Stomach (tissue), 9 donors: ENCODE measurements around the gene SNORC. TPM values are rescaled to one million over a fixed set of nuclear protein-coding genes. Genes with fewer than 3 reads are reported as not detected.

ENCODE experiments used
- DNase-seq, 2 donors: peaks; one replicate each; pipeline versions ENCODE4 v3.0.0 to v3.0.0-alpha.2; 2013 to 2019
- H3K27ac ChIP-seq, 5 donors: fragments of 200-600 bp in 4 of 5; sonication (generic) in 4 of 5; one replicate each; pipeline ENCODE4 v1.5.1; 2013 to 2019; ENCODE audit warnings: mild to moderate bottlenecking in 1 of 5, moderate library complexity in 1 of 5
- H3K27me3 ChIP-seq, 3 donors: fragments of 200-600 bp; sonication (generic); one replicate each; pipeline ENCODE4 v1.5.1; 2017 to 2019; ENCODE audit warnings: mixed run types in 1 of 3
- H3K36me3 ChIP-seq, 4 donors: fragments of 200-600 bp; sonication (generic); 1 replicate in 3 of 4; 2 replicates in 1 of 4; pipeline ENCODE4 v1.5.1; 2016 to 2019
- H3K4me1 ChIP-seq, 4 donors: fragments of 200-600 bp; sonication (generic); one replicate each; pipeline ENCODE4 v1.5.1; 2016 to 2019
- H3K4me3 ChIP-seq, 4 donors: fragments of 200-600 bp; sonication (generic) in 3 of 4; one replicate each; pipeline ENCODE4 v1.5.1; 2016 to 2019; ENCODE audit warnings: mild to moderate bottlenecking in 1 of 4
- H3K9me3 ChIP-seq, 4 donors: fragments of 200-600 bp; sonication (generic); one replicate each; pipeline ENCODE4 v1.5.1; 2016 to 2019
- EP300 ChIP-seq: sonication (generic); formaldehyde crosslinking; IDR thresholded peaks from one replicate; pipeline ENCODE4 v1.6.1; 2017; ENCODE audit warnings: antibody characterized with exemption
- POLR2A ChIP-seq, 4 donors: fragments of 450-650 bp; IDR thresholded peaks; one replicate each; pipeline ENCODE4 v1.6.1; 2016; ENCODE audit warnings: antibody characterized with exemption in 4 of 4, control low read depth in 2 of 4, mild to moderate bottlenecking in 1 of 4, moderate library complexity in 1 of 4
- POLR2AphosphoS5 ChIP-seq, 3 donors: sonication (generic); formaldehyde crosslinking; IDR thresholded peaks; one replicate each; pipeline ENCODE4 v1.6.1; 2016; ENCODE audit warnings: antibody characterized with exemption in 3 of 3
- WGBS, 5 donors: extraction: QIAGEN DNeasy Blood & Tissue Kit in 3 of 5; methylation state at CpG; one replicate each; pipeline versions ENCODE4 v1.1.5 to v1.1.7; 2013 to 2018; 5-methylcytosine and 5-hydroxymethylcytosine counted together
- intact Hi-C: fragments of 100-400 bp; cut with DNase I; formaldehyde crosslinking; loops from one replicate; pipeline ENCODE4 v1.15.1; 2023; ENCODE audit warnings: low total_unique reads
- polyA plus RNA-seq, 3 donors: library from polyadenylated mRNA; stranded (reverse); fragments of 200-250 nt; gene quantifications; one replicate each; pipeline ENCODE4 v1.2.3, GENCODE V29; 2013
- total RNA-seq, 5 donors: library from RNA; depleted of rRNA; stranded (reverse); fragments of >200 nt; gene quantifications; one replicate each; pipeline versions ENCODE4 v1.1.0 to v1.2.3, GENCODE V29; 2014 to 2016
- TF ChIP-seq, protein P1 (sequence below), 7 experiments: fragments of 450-650 bp in 4 of 7; fragments of 200-600 bp in 3 of 7; sonication (generic) in 3 of 7; IDR thresholded peaks; one replicate each; pipeline ENCODE4 v1.5.1; 2016 to 2019; ENCODE audit warnings: antibody characterized with exemption in 7 of 7, control low read depth in 2 of 7, mild to moderate bottlenecking in 1 of 7
- donor health status: healthy with polysubstance abuse.
- donor health status: Bipolar disorder and iron deficiency.
- donor health status: healthy.

SNORC gene
- total and polyA plus RNA-seq, 8 donors = 0.55 to 23.8 (median 6.3) TPM; not detected in 1

DNA sequence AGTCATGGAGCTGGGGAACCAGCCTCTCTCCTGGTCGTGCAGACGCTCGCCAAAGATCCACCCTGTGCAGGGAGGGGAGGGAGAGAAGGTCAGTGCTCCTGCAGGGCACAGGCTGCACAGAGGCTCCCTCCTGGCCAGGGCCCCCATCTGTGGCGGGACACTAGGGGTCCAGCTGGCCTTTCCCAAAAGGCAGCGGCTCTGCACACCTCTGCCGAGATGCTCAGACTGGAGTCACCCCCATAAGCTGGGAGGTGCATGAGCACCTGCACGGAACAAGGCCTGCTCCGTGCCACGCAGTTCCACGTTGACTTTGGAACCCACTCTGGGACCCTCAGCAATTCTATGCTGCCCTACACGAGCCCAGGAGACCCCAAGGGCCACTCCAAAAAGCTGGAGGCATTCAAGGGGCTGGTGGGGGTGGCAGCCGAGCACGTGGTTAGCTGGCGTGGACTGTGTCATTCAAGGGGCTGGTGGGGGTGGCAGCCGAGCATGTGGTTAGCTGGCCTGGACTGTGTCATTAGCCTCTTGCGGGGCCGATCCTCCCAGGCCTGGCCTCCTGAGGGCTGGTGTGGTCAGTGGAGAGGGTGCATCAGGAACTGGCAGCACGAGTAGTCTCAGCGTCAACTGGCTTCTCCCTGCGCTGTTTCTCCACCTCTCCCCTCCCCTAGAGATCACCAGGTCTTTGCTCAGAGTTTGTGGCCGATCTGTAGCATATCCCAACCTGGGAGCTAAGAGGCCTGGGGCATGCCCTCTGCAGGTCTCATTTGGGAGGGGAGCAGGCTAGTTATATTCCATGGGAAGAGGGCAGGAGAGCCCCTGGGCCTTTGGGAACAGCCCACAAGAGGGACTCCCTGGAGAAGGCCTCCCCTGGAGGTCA is 9.8 kb downstream of the SNORC start:
- intact Hi-C loops = no loop called here
- WGBS, 5 donors = 87 to 90% (median 89%) methylated on average over 12 to 21 of the region's 21 CpGs
- no peaks in the 10 kb centered on the region for H3K9me3 ChIP-seq
- no peak overlapping the region for H3K4me3 ChIP-seq
- H3K36me3 ChIP-seq = no peaks in the 10 kb centered on the region
- peaks cover 0 to 30% (median 24%) of the 10 kb centered on the region in 3 donors for H3K27me3 ChIP-seq
- no peak overlapping the region for H3K27ac ChIP-seq
- no peak for TF ChIP-seq EP300
- peaks cover 17 to 22% (median 19%) of the 10 kb centered on the region in 4 donors for H3K4me1 ChIP-seq
- DNase-seq = no peak

DNA sequence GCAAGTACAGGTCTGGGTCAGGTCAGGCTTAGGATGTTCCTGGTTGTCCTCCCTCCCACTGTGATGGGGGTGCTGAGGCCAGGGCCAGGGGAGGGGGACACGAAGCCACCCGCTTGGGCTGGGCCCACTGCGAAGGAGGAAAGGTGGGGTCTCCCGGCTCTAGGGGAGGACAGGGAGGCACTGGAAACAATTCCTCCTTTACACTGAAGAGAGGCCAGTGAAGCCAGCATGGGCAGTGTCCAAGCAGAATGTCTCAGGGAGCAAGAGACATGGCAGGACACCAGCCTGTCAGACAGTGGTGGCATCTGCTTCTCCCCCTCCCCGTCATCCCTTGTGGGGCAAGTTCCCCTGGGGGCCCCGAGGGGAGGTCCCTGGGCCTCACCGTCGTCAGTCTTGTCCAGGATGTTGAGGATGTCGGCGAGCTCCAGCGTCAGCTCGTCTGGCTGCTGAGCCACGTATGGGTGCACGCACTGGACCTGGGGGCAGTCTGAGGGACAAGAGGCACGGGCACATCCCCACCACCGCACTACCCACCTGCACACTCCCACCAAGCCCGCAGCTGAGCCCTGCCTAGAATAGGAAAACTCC is 10.8 kb downstream of the SNORC start:
- 82 to 89% (median 86%) methylated on average over 14 to 17 of the region's 17 CpGs for WGBS, 5 donors
- TF ChIP-seq, protein P1, sequence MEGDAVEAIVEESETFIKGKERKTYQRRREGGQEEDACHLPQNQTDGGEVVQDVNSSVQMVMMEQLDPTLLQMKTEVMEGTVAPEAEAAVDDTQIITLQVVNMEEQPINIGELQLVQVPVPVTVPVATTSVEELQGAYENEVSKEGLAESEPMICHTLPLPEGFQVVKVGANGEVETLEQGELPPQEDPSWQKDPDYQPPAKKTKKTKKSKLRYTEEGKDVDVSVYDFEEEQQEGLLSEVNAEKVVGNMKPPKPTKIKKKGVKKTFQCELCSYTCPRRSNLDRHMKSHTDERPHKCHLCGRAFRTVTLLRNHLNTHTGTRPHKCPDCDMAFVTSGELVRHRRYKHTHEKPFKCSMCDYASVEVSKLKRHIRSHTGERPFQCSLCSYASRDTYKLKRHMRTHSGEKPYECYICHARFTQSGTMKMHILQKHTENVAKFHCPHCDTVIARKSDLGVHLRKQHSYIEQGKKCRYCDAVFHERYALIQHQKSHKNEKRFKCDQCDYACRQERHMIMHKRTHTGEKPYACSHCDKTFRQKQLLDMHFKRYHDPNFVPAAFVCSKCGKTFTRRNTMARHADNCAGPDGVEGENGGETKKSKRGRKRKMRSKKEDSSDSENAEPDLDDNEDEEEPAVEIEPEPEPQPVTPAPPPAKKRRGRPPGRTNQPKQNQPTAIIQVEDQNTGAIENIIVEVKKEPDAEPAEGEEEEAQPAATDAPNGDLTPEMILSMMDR (IDR thresholded peaks at IDR 0.05) = no peak
- TF ChIP-seq EP300 = no peak
- no peak for TF ChIP-seq POLR2A (IDR thresholded peaks at IDR 0.05)
- Histone ChIP-seq H3K36me3 (no peaks in the 10 kb centered on the region), H3K4me3 (no peak overlapping the region), H3K27ac (no peak overlapping the region), H3K9me3 (no peaks in the 10 kb centered on the region), H3K27me3 (peaks cover 0 to 20% (median 18%) of the 10 kb centered on the region in 3 donors), H3K4me1 (peaks cover 11 to 13% (median 12%) of the 10 kb centered on the region in 4 donors)
- DNase-seq = no peak
- intact Hi-C loops = no loop called here

DNA sequence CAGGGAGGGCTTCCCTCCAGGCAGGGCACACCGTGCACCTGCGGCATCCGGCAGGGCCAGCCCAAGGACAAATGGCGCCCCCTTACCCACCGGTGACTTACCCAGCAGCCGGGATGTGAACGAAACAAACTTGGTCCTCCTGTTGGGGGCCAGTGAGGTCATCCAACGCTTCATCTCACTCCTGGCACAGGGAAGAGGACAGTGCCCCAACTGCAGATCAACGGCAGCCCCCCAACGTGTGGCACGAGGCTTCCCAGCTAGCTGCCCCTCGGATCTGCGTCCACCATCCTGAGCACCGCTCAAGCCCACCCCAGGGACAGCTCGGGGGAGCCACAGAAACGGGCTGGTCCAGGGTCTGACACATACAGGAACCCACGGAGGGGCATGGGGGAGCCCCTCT is 12.0 kb downstream of the SNORC start:
- H3K4me1 ChIP-seq = peaks cover 0 to 2% (median under 1%) of the 10 kb centered on the region in 4 donors
- TF ChIP-seq, protein P1 (IDR thresholded peaks at IDR 0.05) = no peak
- TF ChIP-seq POLR2A (IDR thresholded peaks at IDR 0.05) (no peak), POLR2AphosphoS5 (IDR thresholded peaks at IDR 0.05) (no peak), EP300 (no peak)
- intact Hi-C loops = no loop called here
- no peak overlapping the region for H3K27ac ChIP-seq
- H3K27me3 ChIP-seq = peaks cover 0 to 18% (median 6%) of the 10 kb centered on the region in 3 donors
- WGBS, 5 donors = 93 to 95% (median 94%) methylated on average over 11 to 17 of the region's 17 CpGs
- H3K4me3 ChIP-seq = no peak overlapping the region
- DNase-seq = no peak
- no peaks in the 10 kb centered on the region for H3K9me3 ChIP-seq
- H3K36me3 ChIP-seq = no peaks in the 10 kb centered on the region

DNA sequence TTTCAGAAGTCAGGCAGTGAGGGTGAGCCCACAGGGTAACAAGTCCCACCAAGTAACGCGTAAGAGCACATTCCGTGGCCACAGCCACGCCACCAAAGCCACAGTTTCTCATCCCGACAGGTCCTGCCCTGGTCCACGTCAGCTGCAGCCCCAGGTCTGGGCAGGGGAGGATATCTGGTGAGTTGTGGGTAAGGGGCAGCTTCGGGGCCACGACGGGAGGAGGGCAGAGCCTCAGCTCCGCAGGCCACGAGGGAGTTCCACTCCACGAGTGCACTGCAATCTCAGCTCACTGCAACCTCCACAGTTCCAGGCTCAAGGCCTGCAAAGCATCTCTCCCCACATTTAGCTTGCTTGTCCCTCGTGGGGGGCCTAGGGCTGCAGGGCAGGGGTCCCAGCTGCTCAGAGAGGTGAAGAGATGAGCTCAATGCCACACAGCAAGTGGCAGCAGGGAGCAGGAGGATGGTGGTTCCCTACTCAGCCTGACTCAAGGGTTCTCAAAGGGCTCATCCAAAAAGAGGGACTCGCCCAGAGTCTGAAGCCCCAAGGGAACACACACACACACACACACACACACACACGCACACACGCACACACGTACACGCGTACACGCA is 12.5 kb downstream of the SNORC start:
- peaks cover 0 to 18% (median under 1%) of the 10 kb centered on the region in 3 donors for H3K27me3 ChIP-seq
- 90 to 95% (median 92%) methylated on average over 17 to 20 of the region's 20 CpGs for WGBS, 5 donors
- H3K27ac ChIP-seq = no peak overlapping the region
- no peaks in the 10 kb centered on the region for H3K36me3 ChIP-seq
- intact Hi-C loops = no loop called here
- no peak for DNase-seq
- H3K4me3 ChIP-seq = no peak overlapping the region
- H3K4me1 ChIP-seq = no peaks in the 10 kb centered on the region
- no peaks in the 10 kb centered on the region for H3K9me3 ChIP-seq
- TF ChIP-seq EP300 (no peak), POLR2A (IDR thresholded peaks at IDR 0.05) (no peak), POLR2AphosphoS5 (IDR thresholded peaks at IDR 0.05) (no peak)
- TF ChIP-seq, protein P1 (IDR thresholded peaks at IDR 0.05) = no peak
